C4-2B (cell line): ENCODE measurements around the gene RPP14.

Source experiments
- CTCF ChIP-seq: fragments of 450-650 bp; conservative IDR thresholded peaks from 2 replicates; pipeline ENCODE4 v1.5.1; 2017; ENCODE audit warnings: mild to moderate bottlenecking
- ZFX ChIP-seq: fragments of 450-650 bp; IDR thresholded peaks from 2 replicates; pipeline ENCODE4 v1.6.1; 2017

DNA sequence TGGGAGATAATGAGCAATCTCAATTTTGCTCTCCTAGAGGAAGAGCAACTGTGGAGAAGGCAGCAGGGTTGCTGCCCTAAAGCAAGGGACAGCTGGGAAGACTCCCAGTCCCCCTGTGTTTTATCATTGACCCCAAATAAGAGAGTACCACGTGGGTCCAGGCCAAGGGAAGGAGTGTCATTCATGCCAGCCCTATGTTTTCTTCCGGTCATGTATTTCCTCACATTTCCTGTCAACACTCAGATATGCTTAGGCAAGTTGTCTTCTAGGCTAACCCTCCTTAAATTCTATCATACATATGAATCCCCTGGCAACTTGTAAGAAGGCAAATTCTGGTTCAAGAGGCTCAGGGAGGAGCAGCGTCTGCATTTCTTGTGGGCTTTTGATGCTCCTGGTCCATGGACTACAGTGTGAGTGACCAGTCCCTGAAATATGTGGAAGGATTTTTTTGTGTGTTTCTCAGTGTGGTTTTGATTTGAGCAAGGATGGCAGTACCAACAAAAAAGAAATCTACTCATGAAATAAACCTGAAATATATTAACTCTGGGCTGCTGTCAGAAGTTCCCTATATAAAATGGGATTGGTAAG is 31.9 kb upstream of the RPP14 start:
- TF ChIP-seq CTCF = no peak
- no peak for TF ChIP-seq ZFX
